ENCODE results near the gene CTBP2.
"Not testable (repeated sequence)": the region's sequence is repeated elsewhere in the genome, so short reads cannot be mapped to it uniquely, and the experiment has no call there.

CTBP2 gene

DNA sequence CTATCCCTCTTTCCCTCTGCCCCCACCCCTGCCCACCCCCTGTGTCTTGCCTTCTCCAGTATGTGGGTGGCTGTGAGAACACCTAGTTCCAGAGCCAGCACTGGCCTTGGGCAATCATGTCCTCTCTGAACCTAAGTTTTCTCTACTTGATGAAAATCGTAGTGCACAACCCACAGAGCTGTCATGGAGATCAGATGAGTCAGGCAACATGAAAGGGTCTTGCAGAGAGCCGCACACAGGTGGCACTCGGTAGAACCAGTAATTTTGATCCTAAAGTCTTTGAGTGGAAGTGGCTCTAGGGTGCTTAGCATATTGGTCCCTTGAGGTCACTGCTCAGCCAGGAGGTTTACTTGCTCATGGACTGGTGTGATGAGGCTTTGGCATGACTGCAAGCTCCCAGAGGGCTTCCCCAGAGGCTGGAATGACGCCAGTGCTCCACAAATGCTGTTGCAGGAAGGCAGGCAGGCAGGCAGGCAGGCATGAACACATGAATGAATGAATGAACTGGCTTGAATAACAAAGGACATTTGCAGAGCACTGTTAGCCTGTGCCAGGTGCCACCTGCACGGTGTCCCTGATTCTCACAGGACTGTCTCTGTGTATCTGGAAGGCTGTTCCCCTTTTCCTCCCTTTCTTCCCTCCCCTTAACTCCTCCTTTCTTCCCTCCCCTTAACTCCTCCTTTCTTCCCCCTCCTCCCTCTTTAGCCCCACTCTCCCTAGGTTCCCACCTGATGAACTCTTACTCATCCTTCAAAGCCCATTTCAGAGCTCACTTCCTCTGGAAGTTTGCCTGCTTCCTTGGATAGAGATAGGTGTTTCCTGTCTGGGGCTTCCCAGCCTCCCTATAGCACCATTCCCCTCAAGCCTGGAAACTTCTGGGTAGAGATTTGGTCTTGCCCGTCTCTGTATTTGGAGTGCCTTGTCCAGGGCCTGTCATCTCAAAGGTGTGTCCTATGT, 27.2 kb upstream of the CTBP2 start:
- DNase-seq, result no peak
- intact Hi-C loops (cut with DNase I), result no loop called here

DNA sequence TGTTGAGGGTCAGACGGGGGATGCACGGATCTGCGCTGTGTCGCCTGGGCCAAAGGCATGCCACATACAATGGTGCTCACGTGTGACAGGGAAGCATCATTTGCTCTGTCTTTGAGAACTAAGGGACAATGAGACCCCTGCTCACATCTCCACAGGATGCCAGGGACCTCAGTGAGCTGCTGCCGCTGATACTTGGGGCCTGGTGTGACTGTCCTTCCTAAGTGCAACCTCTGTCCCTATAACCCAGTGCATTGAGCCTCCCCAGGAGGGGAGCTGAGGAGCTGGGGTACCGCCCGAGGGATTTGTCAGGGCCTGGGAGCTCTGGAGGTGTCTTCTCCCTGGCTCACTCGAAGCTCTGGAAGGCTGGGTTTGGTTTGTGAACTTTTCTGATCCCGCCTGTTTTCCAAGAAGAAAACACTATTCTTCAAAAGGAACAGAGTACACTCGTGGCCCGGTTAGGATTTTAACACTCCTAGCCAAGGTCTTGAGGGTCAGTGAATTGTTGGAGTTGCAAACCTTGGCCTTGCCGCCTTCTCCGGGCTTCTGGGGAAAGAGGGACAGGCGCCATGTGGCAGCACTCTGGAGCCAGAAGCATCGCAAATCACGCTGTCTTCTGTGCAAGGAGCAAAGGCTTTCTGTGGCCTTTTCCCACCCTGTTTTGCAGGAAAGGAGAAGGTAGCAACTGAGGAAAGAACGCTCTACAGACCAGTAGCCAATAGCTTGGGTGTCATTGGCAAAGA, 26.2 kb upstream of the CTBP2 start:
- intact Hi-C loops (cut with DNase I), result no loop called here

DNA sequence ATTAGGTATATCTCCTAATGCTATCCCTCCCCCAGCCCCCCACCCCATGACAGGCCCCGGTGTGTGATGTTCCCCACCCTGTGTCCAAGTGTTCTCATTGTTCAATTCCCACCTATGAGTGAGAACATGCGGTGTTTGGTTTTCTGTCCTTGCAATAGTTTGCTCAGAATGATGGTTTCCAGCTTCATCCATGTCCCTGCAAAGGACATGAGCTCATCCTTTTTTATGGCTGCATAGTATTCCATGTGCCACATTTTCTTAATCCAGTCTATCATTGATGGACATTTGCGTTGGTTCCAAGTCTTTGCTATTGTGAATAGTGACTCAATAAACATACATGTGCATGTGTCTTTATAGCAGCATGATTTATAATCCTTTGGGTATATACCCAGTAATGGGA, 18.7 kb upstream of the CTBP2 start:
- DNase-seq; intact Hi-C loops (cut with DNase I): not testable (repeated sequence)

More for the DNA sequence above, 26.2 kb upstream of the CTBP2 start:
- no peak for DNase-seq

DNA sequence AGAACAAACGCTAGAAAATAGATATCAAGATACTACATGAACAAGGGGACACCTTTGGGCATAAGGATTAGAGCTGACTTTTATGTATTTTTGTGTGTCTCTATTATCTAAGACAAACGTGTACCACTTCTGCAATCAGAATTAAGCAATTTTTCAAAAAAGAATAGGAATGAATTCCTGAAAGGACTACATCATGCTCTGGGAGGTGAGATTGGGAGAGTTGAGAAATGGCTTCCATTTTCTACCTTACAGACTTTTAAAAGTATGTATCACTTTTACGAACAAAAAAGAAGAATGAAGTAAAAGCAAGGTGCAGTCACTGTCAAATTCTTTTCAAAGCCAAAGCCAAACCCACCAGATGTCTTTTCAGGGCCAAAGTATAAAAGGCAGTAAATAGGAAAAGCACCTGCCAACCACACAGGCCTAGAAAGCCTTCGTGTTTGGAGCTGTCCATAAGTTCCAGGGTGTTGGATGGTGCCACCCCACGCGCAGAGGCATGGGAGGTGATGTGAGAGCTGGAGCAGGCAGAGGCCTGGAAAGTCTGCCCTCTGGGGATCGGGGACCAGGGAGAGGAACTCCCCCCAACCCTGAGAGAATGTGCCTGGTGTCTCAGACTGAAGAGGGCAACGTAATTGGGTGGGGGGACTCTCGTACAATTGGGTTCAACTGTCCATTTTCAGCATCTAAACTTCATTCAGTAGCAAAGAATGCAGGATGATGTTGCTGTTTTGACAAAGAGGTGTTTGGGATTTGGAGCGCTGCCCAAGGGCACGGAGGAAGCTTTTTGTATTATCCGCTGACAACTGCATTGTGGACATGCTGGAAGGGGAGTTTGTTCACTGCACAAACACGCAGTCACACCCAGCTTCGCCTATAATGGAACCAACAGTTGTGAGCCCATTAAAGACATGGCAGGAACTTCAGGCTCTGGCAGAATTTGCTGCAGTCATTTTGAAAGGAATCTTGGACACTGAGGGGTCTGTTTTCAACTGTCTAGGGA, 17.6 kb upstream of the CTBP2 start:
- intact Hi-C loops (cut with DNase I), result no loop called here
- no peak for DNase-seq

DNA sequence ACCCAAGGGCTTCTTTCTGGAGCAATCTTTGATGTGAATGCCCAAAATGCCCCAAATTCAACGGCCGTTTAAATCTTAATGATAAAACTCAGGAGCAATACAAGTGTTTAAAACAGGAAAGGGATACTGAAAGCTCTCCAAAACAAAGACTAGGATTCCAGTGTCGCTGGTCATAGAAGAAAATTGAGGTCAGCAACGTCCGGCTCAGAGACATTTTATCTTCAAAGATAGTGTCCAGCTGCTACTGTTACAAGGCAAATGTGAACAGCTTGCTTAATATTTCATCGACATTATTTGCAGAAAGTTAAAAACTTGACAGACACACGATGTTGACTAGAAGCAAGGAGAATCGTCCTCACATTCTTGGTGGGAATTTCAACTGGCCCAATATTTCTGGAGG, 15.4 kb upstream of the CTBP2 start:
- DNase-seq, result no peak
- intact Hi-C loops (cut with DNase I), result no loop called here

DNA sequence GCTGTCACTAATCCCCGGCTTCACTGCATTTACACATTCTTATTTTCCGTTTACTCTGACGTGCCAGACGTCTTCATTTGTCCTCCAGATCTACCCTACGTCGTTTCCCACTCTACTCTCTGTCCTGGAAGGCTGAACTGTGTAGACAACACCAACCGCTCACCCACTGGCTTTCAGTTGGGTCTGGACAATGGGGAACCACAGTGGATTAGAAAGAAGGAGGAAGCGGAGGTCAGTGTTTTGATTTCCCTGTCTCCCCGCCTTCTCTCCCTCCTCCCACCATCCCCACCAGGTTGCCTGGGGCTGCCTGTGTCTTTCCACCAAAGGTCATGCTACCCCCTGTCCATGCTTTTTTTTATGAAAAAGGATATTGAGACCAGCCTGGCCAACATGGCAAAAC, 14.0 kb upstream of the CTBP2 start:
- intact Hi-C loops (cut with DNase I), result no loop called here
- no peak for DNase-seq

DNA sequence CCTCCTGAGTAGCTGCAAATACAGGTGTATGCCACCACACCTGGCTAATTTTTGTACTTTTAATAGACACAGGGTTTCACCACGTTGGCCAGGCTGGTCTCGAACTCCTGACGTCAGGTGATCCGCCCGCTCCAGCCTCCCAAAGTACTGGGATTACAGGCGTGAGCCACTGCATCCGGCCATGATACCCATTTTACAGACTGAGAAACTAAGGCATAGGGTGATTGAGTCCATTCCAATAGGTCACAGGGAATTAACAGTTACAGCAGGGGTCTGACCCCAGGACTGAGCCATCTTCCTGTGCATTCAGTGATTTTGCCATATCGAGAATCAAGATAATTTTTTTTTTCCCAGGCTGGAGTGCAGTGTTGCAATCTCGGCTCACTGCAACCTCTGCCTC, 12.3 kb upstream of the CTBP2 start:
- no peak for DNase-seq
- intact Hi-C loops (cut with DNase I), result no loop called here

DNA sequence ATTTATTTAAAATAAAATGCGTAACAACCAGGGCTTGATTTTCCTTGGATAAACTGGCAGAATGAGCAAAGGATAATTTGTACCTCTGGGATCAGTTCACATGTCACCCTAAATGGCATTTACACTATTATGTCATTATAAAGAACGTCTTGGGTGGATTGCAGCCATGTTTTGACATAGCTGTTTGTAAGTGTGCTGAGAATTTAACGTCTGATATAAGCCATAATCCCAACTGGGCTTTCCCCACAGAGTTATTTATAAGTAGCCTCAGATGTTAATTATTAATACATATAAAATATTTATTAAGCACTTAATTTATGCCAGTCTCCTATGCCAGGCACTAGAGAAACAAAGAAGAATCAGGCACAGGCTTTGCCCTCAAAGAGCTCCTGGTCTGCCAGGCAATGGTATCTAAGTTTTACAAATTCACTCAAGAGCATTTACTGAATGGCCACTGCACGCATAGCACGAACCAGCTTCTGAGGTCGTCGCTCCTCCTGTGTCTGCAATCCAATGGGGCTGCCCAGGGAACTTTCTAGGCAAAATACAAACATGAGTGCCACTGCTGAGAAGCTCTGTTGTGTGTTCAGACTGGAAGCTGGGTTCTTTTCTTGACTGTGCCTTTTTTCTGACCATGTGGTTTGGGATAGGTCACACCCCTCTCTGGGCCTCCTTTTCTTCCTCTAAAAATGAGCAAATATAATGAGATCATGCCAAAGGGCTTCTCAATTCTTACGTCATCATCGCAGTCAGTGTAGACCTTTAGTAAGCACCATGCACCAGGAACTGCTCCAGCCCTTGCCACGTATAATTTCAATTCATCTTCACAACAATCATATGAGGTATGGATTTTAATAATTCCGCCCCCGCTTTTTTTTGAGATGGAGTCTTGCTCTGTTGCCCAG, 11.3 kb upstream of the CTBP2 start:
- DNase-seq, result no peak
- intact Hi-C loops (cut with DNase I), result no loop called here

DNA sequence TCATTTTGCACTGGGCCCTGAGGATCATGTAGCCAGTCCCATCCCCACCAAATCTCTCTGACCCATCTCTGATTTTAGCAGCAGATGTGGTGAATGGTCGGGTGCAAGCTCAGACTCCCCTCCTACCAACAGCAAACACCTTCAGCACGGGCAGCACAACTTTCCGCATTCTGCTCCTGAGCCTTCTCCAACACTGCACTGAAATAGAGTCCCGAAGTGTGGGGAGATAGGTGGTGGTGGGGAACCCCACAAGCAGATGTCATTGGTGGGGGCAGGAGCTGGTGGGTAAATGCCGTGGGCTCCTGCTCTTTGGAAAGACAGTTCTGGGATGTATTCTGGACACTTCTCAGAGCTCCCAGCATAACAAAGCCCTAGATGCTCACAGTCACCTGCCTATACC, 9.6 kb upstream of the CTBP2 start:
- intact Hi-C loops (cut with DNase I), result no loop called here
- no peak for DNase-seq

DNA sequence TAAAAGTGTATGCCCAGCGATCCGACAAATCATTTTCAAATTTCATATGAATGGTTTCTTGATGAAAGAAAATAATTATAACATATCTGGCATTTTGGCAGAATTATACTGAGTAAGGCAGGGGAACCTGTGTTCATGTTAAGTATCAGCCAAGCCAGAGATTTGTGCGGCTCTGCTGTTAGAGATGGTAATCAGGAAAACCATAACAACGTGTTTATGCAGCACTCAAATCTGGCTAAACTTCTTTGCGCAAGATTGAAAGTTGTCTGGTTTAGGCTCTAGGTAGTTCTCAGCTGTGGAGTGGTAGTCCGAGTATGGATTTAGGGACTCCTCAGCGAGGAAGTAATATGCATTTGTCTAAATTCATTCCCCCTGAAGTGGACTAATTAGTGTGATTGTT, 8.9 kb upstream of the CTBP2 start:
- no peak for DNase-seq
- intact Hi-C loops (cut with DNase I), result no loop called here

DNA sequence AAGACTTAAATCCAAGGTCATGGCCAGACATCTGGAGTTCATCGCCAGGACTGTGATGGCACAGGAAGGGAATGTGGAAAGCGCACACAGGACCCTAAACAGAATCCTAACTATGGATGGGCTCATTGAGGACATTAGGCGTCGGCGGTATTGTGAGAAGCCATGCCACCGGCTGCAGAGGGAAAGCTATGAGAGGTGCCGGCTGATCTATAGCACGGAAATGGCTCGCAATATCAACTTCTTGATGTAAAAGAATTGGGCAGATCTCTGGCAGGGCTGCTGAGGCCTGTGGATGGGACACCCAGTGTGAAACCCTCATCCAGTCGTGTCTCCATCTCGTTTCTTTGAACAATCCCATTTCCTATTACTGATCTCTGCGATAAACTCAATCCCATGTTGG, 6.3 kb upstream of the CTBP2 start:
- no peak for DNase-seq
- intact Hi-C loops (cut with DNase I), result no loop called here

DNA sequence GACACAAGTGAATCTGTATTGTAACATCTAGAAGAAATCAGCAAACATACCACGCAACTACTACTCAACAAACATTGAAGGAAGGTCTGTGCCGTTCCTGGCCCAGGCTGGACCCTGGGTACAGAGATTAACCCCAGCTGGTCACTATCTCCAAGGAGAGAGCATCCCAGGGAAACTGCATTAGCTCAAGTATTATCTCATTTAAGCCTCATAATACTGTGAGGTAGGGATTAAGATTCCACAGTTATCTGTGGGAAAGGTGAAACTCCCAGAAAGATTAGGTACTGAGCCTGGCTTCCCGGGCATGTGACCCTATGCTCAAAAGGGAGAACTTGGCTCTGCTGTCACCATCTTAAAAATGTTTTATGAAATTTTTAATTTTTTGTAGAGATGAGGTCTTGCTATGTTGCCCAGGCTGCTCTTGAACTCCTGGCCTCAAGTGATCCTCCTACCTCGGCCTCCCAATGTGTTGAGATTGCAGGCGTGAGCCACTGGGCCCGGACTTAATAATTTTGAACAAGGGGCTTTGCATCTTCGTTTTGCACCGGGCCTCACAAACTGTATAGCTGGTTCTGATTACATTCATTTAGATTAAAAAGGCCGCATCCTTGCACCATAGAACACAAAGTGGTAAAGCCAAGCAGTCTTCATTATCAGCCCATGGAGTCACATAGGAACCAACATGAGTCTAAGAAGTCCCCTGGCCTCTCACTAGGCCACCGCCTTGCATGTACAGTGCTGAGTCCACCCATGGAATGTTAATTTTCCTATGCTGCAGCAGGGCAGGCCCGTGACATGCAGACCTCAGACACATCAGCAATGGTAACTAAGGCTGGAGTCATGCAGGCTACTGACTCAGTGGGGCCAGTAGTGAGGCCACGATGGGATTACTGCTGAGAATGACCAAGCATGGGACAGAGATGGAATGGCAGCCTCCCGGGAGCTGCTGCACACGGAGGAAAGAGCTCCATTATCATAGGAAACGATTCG, 5.5 kb upstream of the CTBP2 start:
- intact Hi-C loops (cut with DNase I), result no loop called here
- DNase-seq, result no peak

DNA sequence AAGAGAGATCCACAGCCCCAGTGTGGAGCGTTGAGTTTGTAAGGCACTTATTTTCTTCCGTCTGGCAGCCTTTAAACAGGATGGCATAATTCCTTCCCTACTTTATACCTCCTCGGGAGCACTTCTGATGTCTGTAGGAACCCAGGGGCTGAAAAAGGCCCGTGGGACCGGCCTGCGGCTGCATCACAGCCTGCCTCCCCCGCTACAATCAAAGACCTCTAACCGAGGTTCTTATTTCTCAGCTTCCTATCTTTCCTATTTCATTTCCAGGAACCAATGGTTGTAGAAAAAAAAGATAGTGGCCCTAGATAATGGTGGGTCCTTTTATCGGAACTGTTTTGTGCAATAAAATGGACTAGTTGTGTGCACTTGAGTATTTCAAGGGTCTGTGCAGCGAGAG, 4.1 kb upstream of the CTBP2 start:
- intact Hi-C loops (cut with DNase I), result no loop called here
- DNase-seq, result no peak

DNA sequence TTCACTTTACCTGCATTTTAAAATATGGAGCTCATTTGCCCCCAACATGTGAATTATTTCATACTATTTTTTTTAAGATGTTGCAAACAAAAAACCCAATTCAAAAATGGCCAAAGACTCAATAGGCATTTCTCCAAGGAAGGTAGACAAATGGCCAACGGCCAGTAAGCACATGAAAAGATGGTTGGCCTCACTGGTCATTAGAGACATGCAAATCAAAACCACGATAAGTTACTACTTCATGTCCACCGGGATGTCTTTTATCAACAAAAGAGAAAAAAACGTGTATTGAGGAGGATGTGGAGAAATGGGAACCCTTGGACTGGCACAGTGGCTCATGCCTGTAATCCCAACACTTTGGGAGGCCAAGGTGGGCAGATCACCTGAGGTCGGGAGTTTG, 3.4 kb upstream of the CTBP2 start:
- no peak for DNase-seq
- intact Hi-C loops (cut with DNase I), result no loop called here

DNA sequence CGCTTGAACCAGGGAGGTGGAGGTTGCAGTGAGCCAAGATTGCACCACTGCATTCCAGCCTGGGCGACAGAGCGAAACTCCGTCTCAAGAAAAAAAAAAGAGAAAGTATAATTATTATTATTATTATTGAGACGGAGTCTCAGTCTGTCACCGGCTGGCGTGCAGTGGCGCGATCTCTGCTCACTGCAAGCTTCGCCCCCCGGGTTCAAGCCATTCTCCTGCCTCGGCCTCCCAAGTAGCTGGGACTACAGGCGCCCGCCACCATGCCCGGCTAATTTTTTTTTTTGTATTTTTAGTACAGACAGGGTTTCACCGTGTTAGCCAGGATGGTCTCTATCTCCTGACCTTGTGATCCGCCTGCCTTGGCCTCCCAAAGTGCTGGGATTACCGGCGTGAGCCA, 2.9 kb upstream of the CTBP2 start:
- DNase-seq; intact Hi-C loops (cut with DNase I): not testable (repeated sequence)

DNA sequence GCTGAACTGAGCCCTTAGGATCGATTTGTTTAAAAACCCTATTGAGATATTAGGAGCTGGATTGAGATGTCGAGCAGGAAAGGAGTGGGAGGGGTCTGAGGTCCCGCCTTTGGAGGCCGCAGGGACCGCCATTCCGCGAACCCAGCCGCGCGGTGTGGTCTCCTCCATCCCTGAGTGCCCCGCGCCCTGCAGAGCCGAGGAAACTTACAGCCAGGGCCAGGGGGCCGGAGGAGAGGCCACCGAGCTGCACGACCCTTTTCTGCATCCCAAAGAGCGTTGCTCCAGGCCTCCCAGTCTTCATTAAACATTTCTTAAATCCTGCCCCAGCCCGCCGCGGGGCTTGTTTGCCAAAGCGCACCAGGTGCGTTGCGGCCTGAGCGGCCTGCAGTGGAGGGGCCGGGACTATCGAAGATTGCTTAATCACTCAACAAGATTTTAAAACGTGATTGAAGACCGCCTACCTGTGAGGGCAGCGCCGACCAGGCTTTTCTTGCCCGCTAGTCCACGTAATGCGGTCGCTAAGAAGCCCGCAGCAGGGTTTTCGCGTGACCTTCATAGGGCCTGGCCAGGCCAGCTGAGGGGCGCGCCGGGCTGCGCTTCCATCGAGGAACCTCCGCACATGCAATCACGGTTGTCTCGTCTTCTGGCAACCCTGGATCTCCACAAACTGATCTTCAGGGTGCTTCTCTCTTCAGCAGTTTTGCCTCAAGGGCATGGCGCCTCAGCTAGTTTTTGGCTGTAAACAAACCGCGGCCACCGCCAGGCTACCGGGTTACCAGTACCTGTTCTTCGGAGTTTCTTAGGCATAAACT, 2.0 kb upstream of the CTBP2 start:
- intact Hi-C loops (cut with DNase I), result no loop called here
- DNase-seq, result peak in 2 of 10 donors; percentile 55 to 69

DNA sequence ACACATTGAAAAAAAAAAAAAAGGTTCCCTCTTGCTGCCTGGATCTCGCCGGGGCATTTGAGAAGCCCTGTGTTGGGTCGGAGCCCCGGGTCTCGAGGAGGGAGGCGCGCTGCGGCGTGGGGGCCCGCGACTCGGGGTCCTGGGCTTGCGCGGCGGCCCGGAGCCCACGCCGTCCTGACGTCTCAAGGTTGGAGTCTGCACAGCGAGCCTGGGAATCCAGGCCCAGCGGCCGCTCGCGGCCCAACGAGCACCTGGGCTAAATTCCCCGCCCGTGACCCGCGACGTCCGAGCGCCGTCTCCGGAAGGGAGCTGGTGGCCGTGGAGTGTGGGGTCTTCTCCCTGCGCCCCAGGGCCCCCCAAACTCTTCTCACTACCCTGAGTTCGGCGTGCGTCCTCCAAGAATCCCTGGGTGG, 1.4 kb upstream of the CTBP2 start:
- intact Hi-C loops (cut with DNase I), result loop anchor here (2.0 kb wide), 1 partner anchor 101 kb away; no protein-coding TSS in a partner anchor
- DNase-seq, result peak in 1 of 10 donors; percentile 74
